ENCODE results near the gene SH3BP4. TPM values are rescaled to one million over a fixed set of nuclear protein-coding genes. Genes with fewer than 3 reads are reported as not detected.

The SH3BP4 gene
- total RNA-seq, 1 experiment from 2014 or later = 93.8 TPM

DNA sequence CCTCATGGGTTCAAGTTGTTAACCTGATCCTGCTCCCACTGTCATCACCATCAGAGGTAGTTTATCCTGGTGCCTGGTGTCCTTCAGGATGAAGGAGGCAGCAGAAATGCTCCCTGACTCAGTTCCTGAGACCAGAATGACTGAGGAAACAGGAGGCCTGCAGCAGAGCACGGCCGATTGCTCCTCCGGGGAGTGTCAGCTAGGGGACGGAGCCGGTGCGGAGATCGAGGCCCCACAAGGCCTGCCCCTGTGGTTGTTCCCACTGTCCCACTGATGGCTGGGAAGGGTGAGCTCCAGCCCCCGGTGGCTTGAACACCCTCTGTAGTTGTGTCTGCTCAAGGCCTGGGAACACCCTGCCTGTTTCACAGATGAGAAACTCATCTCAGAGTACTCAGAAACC is 45.6 kb downstream of the SH3BP4 start:
- H3K9ac ChIP-seq (ENCODE audit: extremely low read depth, insufficient read length, low read length) = no peak overlapping the region
- H3K36me3 Mint-ChIP-seq (ENCODE audit: insufficient read depth in 1 of 3, low read depth in 3 of 3) = peaks cover 15 to 82% (median 68%) of the 10 kb centered on the region in 3 experiments; a peak in 6 of 7 replicates
- whole genome bisulfite sequencing (ENCODE audit: extremely low coverage, insufficient read length, low lambda C conversion rate) = no CpG with 5 or more reads among the region's 8 CpGs

More for the DNA sequence above, 45.6 kb downstream of the SH3BP4 start:
- Mint-ChIP-seq H3K27ac (peak overlapping the region; percentile 57 to 91 (median 66); a peak in 6 of 7 replicates), H3K27me3 (ENCODE audit: low read depth) (no peaks in the 10 kb centered on the region), H3K4me3 (no peak overlapping the region; a peak in 1 of 5 replicates), H3K4me1 (peaks cover 80 to 84% of the 10 kb centered on the region in 2 experiments), H3K9me3 (no peaks in the 10 kb centered on the region)
- Histone ChIP-seq H3K9me3 (ENCODE audit: control insufficient read depth, low read depth, low read length) (no peaks in the 10 kb centered on the region), H3K4me2 (ENCODE audit: insufficient read depth, insufficient read length, low read length) (no peak overlapping the region), H4K20me1 (ENCODE audit: control insufficient read depth, insufficient read depth, insufficient read length) (no peaks in the 10 kb centered on the region), H3K56ac (ENCODE audit: insufficient read length, low read depth, low read length) (no peak overlapping the region), H3K79me2 (ENCODE audit: insufficient read depth, low read length) (peaks cover 3% of the 10 kb centered on the region; the same call in 1 of the 2 replicates), H3K27me3 (ENCODE audit: insufficient read depth, low read length) (no peaks in the 10 kb centered on the region), H2BK120ac (ENCODE audit: low read depth, low read length, poor library complexity, severe bottlenecking) (peak overlapping the region; percentile 7), H4K5ac (ENCODE audit: insufficient read length, low read depth, low read length) (no peak overlapping the region), H4K91ac (ENCODE audit: insufficient read length, low read depth, low read length) (peak overlapping the region; percentile 54), H2BK20ac (ENCODE audit: low read depth, low read length, poor library complexity, severe bottlenecking) (no peak overlapping the region), H2BK15ac (ENCODE audit: low read depth, low read length) (no peak overlapping the region; the same call in 1 of the 2 replicates), H4K8ac (replicated peaks; ENCODE audit: insufficient read length, low read depth, low read length) (no peak overlapping the region), H3K4ac (ENCODE audit: low read depth, low read length) (peak overlapping the region; percentile 28; the same call in 1 of the 2 replicates), H2BK12ac (ENCODE audit: insufficient read length, low read depth, low read length) (peak overlapping the region; percentile 55), H3K23me2 (ENCODE audit: insufficient read length, low read depth, low read length, poor library complexity, severe bottlenecking) (no peaks in the 10 kb centered on the region), H2AK5ac (ENCODE audit: insufficient read length, low read length) (no peak overlapping the region), H3K27ac (ENCODE audit: insufficient read length, low read depth, low read length) (no peak overlapping the region), H3K14ac (ENCODE audit: insufficient read depth, low read length) (no peak overlapping the region), H3K18ac (ENCODE audit: insufficient read length, low read depth, low read length) (peak overlapping the region; percentile 21), H3K4me1 (ENCODE audit: insufficient read depth, low read length) (peaks cover 8% of the 10 kb centered on the region; the same call in 1 of the 2 replicates), H2AFZ (ENCODE audit: low read length) (no peak overlapping the region), H2BK5ac (ENCODE audit: insufficient read length, low read length) (no peak overlapping the region), H3K23ac (ENCODE audit: insufficient read length, low read depth, low read length) (no peak overlapping the region), H3T11ph (ENCODE audit: low read length) (no peak overlapping the region), H3K79me1 (ENCODE audit: insufficient read depth, low read depth, low read length, poor library complexity, severe bottlenecking) (no peaks in the 10 kb centered on the region)
- no peak for DNase-seq
- TF ChIP-seq, protein P1, sequence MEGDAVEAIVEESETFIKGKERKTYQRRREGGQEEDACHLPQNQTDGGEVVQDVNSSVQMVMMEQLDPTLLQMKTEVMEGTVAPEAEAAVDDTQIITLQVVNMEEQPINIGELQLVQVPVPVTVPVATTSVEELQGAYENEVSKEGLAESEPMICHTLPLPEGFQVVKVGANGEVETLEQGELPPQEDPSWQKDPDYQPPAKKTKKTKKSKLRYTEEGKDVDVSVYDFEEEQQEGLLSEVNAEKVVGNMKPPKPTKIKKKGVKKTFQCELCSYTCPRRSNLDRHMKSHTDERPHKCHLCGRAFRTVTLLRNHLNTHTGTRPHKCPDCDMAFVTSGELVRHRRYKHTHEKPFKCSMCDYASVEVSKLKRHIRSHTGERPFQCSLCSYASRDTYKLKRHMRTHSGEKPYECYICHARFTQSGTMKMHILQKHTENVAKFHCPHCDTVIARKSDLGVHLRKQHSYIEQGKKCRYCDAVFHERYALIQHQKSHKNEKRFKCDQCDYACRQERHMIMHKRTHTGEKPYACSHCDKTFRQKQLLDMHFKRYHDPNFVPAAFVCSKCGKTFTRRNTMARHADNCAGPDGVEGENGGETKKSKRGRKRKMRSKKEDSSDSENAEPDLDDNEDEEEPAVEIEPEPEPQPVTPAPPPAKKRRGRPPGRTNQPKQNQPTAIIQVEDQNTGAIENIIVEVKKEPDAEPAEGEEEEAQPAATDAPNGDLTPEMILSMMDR (conservative IDR thresholded peaks at IDR 0.05) = no peak
